CD4-positive, CD25-positive, alpha-beta regulatory T cell (primary cell): ENCODE results near the gene KAT2A. TPM values are rescaled to one million over a fixed set of nuclear protein-coding genes. Genes with fewer than 3 reads are reported as not detected.

ENCODE experiments used
- ATAC-seq, 2 donors: fragments of 150-1000 bp; cut with Tn5 transposase; one replicate each; pipeline ENCODE4 v1.10.0; 2021; ENCODE audit warnings: low read depth in 2 of 2, moderate number of reproducible peaks in 2 of 2, moderate library complexity in 1 of 2
- DNase-seq, 3 donors: peaks; one replicate each; pipeline versions ENCODE4 v3.0.0 to v3.0.0-alpha.2; 2012 to 2022; ENCODE audit warnings: mixed read lengths in 1 of 3
- H3K27ac ChIP-seq: one replicate; pipeline ENCODE4 v1.7.0; 2013; ENCODE audit warnings: mild to moderate bottlenecking, low read length; ENCODE audit not compliant: insufficient read depth, poor library complexity, severe bottlenecking
- H3K27me3 ChIP-seq: one replicate; pipeline ENCODE4 v1.7.0; 2013; ENCODE audit warnings: low read length; ENCODE audit not compliant: control insufficient read depth, insufficient read depth
- H3K36me3 ChIP-seq: one replicate; pipeline ENCODE4 v1.7.0; 2013; ENCODE audit warnings: mild to moderate bottlenecking, low read length, moderate library complexity; ENCODE audit not compliant: control insufficient read depth, insufficient read depth
- H3K4me1 ChIP-seq: 2 replicates; pipeline ENCODE4 v1.7.0; 2013; ENCODE audit warnings: mild to moderate bottlenecking, low read length; ENCODE audit not compliant: insufficient read depth, control insufficient read depth, poor library complexity, severe bottlenecking
- H3K4me3 ChIP-seq: one replicate; pipeline ENCODE4 v1.7.0; 2013; ENCODE audit warnings: low read depth, mild to moderate bottlenecking, low read length, moderate library complexity
- H3K9me3 ChIP-seq, 2 experiments: 1 replicate in 1 of 2; 2 replicates in 1 of 2; pipeline ENCODE4 v1.7.0; 2013; ENCODE audit warnings: low read length in 2 of 2, mild to moderate bottlenecking in 1 of 2, moderate library complexity in 1 of 2; ENCODE audit not compliant: control insufficient read depth in 2 of 2
- H3K27ac Mint-ChIP-seq, 3 donors: one replicate each; pipeline ENCODE4 v1.8.0; 2020 to 2022; ENCODE audit warnings: mild to moderate bottlenecking in 3 of 3, mixed read lengths in 3 of 3, moderate library complexity in 2 of 3
- H3K27me3 Mint-ChIP-seq: one replicate; pipeline ENCODE4 v1.8.0; 2022; ENCODE audit warnings: mild to moderate bottlenecking, mixed read lengths
- H3K36me3 Mint-ChIP-seq: one replicate; pipeline ENCODE4 v1.8.0; 2020; ENCODE audit warnings: mixed read lengths
- H3K4me1 Mint-ChIP-seq, 4 donors: one replicate each; pipeline ENCODE4 v1.8.0; 2020 to 2022; ENCODE audit warnings: mixed read lengths in 4 of 4, mild to moderate bottlenecking in 1 of 4
- H3K4me3 Mint-ChIP-seq, 4 donors: one replicate each; pipeline ENCODE4 v1.8.0; 2020 to 2022; ENCODE audit warnings: mild to moderate bottlenecking in 4 of 4, mixed read lengths in 4 of 4, moderate library complexity in 3 of 4
- H3K9me3 Mint-ChIP-seq, 7 donors: one replicate each; pipeline ENCODE4 v1.8.0; 2020 to 2022; ENCODE audit warnings: mixed read lengths in 7 of 7, mild to moderate bottlenecking in 3 of 7, moderate library complexity in 2 of 7
- polyA plus RNA-seq, 4 donors: library from polyadenylated mRNA; unstranded; fragments of 300-500 nt; fragmentation: Illumina TruSeq; gene quantifications; one replicate each; pipeline ENCODE4 v1.2.3, GENCODE V29; 2021
- total RNA-seq: library from RNA; stranded (reverse); gene quantifications from one replicate; pipeline ENCODE4 v1.2.3, GENCODE V29; 2022

KAT2A gene
- total and polyA plus RNA-seq, 5 donors from 2014 or later: 2.5 to 26.5 (median 4.8) TPM

DNA sequence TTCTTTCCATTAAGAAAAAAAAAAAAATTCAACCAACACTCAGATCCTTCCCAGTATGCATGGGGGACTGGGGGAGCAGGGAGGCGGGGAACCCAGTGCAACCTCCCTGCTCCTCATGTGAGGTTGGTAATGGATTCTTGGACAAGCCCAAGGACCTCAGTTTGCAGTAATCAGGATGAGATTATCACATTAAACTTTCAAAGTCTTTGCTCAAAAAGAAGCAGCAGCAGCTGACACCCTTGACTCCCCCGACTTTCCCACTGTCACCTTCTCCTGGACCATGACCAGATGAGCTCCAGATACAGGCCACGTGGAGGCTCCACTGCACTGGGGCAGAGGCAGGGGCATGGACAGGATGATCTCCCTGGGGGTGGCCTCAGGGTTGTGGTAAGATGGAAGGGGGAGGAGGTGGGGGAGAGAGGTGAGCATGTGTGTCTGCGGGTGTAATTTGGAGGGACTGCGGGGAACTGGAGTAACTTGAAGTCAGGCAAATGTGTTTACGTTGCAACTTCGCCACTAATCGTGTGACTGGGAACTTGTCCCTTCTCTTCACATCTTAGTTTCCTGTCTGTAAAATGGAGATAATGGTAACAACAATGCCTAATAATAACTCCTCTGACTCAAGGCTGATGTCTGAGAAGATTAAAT lies 42.6 kb downstream of the KAT2A start:
- DNase-seq (no peak), ATAC-seq (no peak)
- Histone ChIP-seq H3K9me3 (no peaks in the 10 kb centered on the region), H3K4me3 (no peak overlapping the region), H3K27ac (no peak overlapping the region), H3K27me3 (no peaks in the 10 kb centered on the region), H3K36me3 (no peaks in the 10 kb centered on the region), H3K4me1 (no peaks in the 10 kb centered on the region)
- H3K4me3 Mint-ChIP-seq: no peak overlapping the region
- H3K9me3 Mint-ChIP-seq: no peaks in the 10 kb centered on the region
- H3K36me3 Mint-ChIP-seq: peaks cover 5% of the 10 kb centered on the region
- H3K27ac Mint-ChIP-seq: no peak overlapping the region
- H3K27me3 Mint-ChIP-seq: peaks cover 22% of the 10 kb centered on the region
- H3K4me1 Mint-ChIP-seq: no peaks in the 10 kb centered on the region

DNA sequence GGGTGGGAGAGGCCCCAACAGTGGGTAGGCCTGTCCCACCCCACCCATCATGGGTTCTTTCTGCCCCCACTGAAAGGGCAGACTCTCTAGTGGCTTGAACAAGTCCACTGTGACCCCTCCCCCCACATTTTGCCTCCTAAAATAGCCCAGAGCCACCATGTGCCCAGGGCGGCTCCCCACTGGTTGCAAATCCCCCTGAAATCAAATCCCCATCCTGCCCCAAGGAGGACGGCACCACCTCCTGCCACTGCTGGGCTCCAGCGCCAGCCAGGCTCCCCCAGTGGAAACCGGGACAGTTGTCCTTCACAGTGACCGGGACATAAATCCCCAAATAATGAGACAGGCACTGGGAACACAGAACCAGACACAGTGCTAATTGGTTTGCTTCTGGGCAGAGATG lies 43.4 kb downstream of the KAT2A start:
- H3K27me3 Mint-ChIP-seq: peaks cover 29% of the 10 kb centered on the region
- Histone ChIP-seq H3K9me3 (no peaks in the 10 kb centered on the region), H3K4me3 (no peak overlapping the region), H3K4me1 (no peaks in the 10 kb centered on the region), H3K27ac (no peak overlapping the region), H3K27me3 (no peaks in the 10 kb centered on the region), H3K36me3 (no peaks in the 10 kb centered on the region)
- H3K9me3 Mint-ChIP-seq: no peaks in the 10 kb centered on the region
- no peak overlapping the region for H3K27ac Mint-ChIP-seq
- H3K4me3 Mint-ChIP-seq: no peak overlapping the region
- ATAC-seq (no peak), DNase-seq (no peak)
- peaks cover 0 to 3% (median 0%) of the 10 kb centered on the region in 4 donors for H3K4me1 Mint-ChIP-seq
- peaks cover 5% of the 10 kb centered on the region for H3K36me3 Mint-ChIP-seq

DNA sequence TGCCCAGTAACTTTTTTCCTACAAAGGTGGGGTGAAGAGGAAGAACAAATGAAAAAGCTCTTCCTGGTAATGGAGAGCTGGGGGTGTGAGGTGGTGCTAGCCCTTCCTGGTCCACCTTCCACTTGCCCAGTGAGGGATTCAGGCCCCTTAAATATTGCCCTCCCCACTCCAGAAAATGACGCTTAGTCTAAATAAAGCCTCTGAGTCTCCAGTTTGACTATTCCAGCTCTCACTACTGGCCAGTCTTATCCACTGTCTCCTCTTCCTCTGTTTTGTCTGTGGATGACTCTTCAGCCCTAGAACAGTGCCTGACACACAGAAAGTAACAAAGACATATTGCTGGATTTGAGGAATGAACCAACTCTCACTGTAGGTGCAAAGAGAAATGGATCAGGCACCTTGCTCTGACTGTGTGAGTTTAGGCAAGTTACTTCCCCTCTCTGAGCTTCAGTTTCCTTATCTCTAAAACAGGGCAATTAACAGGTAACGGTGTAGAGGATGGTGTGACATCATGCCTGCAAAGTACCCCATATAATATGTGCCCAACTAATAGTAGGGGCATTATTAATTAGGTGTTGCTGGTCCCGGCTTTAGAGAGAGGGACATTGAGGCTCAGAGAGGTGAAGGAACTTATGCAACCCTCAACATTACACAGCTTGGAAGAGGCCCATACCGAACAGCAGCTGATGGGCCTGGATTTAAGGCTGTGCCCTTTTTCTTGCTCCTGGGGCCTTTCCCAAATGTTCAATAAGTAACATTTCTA lies 44.2 kb downstream of the KAT2A start:
- no peaks in the 10 kb centered on the region for H3K36me3 ChIP-seq
- H3K4me3 ChIP-seq: no peak overlapping the region
- ATAC-seq (no peak), DNase-seq (no peak)
- Mint-ChIP-seq H3K4me3 (no peak overlapping the region), H3K27ac (no peak overlapping the region), H3K36me3 (peaks cover 5% of the 10 kb centered on the region), H3K27me3 (peaks cover 30% of the 10 kb centered on the region), H3K9me3 (no peaks in the 10 kb centered on the region), H3K4me1 (peaks cover 0 to 5% (median under 1%) of the 10 kb centered on the region in 4 donors)
- H3K4me1 ChIP-seq: peaks cover 7% of the 10 kb centered on the region
- H3K27ac ChIP-seq: no peak overlapping the region
- H3K9me3 ChIP-seq: no peaks in the 10 kb centered on the region
- no peaks in the 10 kb centered on the region for H3K27me3 ChIP-seq

DNA sequence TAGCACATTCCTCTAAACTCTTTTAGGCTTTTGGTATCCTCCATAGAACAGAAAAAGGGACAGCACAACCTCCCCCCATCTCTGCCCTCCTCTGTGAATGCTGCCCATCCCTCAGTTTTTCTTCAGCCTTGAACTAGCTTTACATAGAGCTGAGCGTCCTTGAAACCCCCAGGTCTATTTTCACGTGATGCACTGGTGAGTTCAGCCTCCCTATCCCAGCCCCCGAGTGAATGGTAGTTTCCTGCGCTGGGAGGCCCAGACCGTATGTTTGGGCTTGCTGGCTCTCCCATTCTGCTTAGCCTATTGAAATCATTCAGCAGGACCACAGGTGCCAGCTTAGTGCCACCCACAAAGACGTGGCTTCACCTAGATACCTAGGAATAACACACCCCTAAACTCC lies 45.4 kb downstream of the KAT2A start:
- Mint-ChIP-seq H3K27me3 (peaks cover 38% of the 10 kb centered on the region), H3K4me3 (no peak overlapping the region), H3K9me3 (no peaks in the 10 kb centered on the region), H3K4me1 (peaks cover 0 to 10% (median 2%) of the 10 kb centered on the region in 4 donors), H3K27ac (no peak overlapping the region), H3K36me3 (peaks cover 5% of the 10 kb centered on the region)
- Histone ChIP-seq H3K4me3 (no peak overlapping the region), H3K27ac (no peak overlapping the region), H3K36me3 (no peaks in the 10 kb centered on the region), H3K9me3 (no peaks in the 10 kb centered on the region), H3K4me1 (peaks cover 11% of the 10 kb centered on the region), H3K27me3 (no peaks in the 10 kb centered on the region)
- no peak for ATAC-seq
- DNase-seq: no peak

DNA sequence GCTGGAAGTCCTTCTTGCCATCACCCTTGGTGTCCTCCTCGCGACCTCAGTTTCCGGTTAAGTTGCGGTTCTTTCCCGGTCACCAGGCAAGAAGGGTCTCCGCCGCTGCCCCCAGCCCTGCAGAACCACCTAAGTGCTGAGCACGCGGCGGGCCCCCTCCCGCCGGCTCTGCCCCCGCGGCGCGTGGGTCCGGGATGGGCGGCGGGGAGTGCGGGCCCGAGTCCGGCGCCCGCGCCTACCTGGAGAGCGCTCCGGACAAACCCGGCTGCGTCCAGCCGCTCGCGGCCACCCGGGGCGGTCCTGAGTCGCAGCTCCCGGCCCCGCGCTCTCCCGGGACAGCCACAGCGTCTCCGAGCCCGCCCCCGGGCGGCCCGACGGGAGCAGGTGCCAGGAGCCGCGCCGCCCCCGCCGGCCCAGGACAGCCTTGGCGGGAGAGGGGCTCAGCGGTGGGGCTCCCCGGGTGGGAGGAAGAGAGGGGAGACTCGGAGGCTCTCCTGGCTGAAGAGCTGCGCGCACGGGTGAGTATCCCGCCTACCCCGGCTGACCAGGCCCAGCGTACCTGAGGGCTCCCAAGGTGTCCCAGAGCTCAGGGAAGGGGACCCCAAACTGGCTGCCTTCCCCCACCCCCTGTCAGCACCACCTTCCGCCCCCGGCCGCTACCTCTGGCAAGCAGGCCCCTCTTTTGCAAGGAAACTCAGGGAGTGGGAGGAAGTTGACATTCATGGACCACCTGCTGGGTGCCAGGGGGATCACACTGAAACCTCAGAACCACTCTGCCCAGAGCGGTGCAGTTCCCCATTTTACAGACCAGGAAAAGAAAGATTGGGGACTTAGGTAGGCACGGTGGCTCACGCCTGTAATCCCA lies 48.6 kb downstream of the KAT2A start:
- H3K36me3 ChIP-seq: no peaks in the 10 kb centered on the region
- Mint-ChIP-seq H3K4me1 (peaks cover 0 to 10% (median 2%) of the 10 kb centered on the region in 4 donors), H3K27me3 (peaks cover 40% of the 10 kb centered on the region), H3K36me3 (peaks cover 5% of the 10 kb centered on the region), H3K9me3 (no peaks in the 10 kb centered on the region), H3K4me3 (peak overlapping the region in 2 of 4 donors; percentile 16 to 39), H3K27ac (no peak overlapping the region)
- DNase-seq (no peak), ATAC-seq (no peak)
- H3K27ac ChIP-seq: no peak overlapping the region
- H3K4me3 ChIP-seq: no peak overlapping the region
- H3K9me3 ChIP-seq: no peaks in the 10 kb centered on the region
- peaks cover 11% of the 10 kb centered on the region for H3K4me1 ChIP-seq
- no peaks in the 10 kb centered on the region for H3K27me3 ChIP-seq

DNA sequence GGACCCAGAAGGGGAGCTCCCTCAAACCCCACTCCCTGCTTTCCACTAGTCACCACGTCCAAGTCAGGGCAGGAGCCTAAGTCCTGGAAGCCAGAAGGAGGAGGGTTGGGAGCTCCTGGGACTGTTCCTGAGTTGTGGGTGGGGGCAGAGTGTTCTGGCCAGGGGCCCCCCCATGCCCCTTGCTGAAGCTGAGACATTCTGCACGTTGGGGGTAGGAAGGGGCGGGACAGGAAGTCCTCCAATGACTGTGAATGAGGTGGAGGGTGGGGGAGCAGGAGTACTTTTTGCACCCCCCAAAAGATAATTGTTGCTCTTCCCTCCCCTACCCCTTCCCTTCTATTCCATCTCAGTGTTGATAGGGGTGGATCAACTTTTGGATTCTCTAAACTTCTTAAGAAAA lies 49.4 kb downstream of the KAT2A start:
- Mint-ChIP-seq H3K4me3 (peak overlapping the region in 2 of 4 donors; percentile 16 to 39), H3K27ac (no peak overlapping the region), H3K9me3 (no peaks in the 10 kb centered on the region), H3K27me3 (peaks cover 41% of the 10 kb centered on the region), H3K4me1 (peaks cover 0 to 13% (median 2%) of the 10 kb centered on the region in 4 donors), H3K36me3 (peaks cover 5% of the 10 kb centered on the region)
- Histone ChIP-seq H3K27ac (no peak overlapping the region), H3K4me3 (no peak overlapping the region), H3K27me3 (no peaks in the 10 kb centered on the region), H3K9me3 (no peaks in the 10 kb centered on the region), H3K36me3 (no peaks in the 10 kb centered on the region), H3K4me1 (peaks cover 11% of the 10 kb centered on the region)
- DNase-seq (peak in 1 of 3 donors; percentile 21), ATAC-seq (no peak)

DNA sequence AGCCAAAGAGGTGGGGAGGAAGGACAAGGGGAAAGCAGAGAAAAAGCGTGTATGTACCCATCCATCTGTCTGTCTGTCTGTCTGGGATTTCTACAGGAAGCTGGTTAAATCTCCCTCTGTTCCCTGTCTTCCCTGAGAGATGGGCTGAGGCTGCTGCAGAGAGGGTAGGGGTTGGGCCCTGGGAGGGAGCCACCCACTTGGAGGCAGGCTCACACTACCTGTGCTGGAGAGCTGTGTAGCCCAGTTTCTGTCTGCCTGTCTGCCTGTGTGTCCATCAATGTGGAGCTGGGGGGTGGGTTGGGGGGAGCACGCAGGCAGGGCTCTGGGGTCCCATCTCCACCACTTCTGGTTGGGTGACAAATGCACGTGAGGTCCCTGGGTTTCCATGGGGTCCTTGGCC lies 52.2 kb downstream of the KAT2A start:
- DNase-seq: no peak
- H3K4me1 Mint-ChIP-seq: peaks cover 0 to 22% (median 5%) of the 10 kb centered on the region in 4 donors
- Histone ChIP-seq H3K4me1 (peaks cover 11% of the 10 kb centered on the region), H3K27ac (no peak overlapping the region), H3K4me3 (no peak overlapping the region), H3K27me3 (no peaks in the 10 kb centered on the region), H3K36me3 (no peaks in the 10 kb centered on the region), H3K9me3 (no peaks in the 10 kb centered on the region)
- ATAC-seq: no peak
- peaks cover 35% of the 10 kb centered on the region for H3K27me3 Mint-ChIP-seq
- H3K36me3 Mint-ChIP-seq: peaks cover 3% of the 10 kb centered on the region
- H3K9me3 Mint-ChIP-seq: no peaks in the 10 kb centered on the region
- H3K27ac Mint-ChIP-seq: peak overlapping the region in 1 of 3 donors; percentile 43
- no peak overlapping the region for H3K4me3 Mint-ChIP-seq
